ENCODE measurements around the gene MAPK8IP2. TPM values are rescaled to one million over a fixed set of nuclear protein-coding genes. Genes with fewer than 3 reads are reported as not detected.
A peak's percentile ranks its signal among the peaks of the same experiment; 100 is the strongest.

The MAPK8IP2 gene
- total and polyA plus RNA-seq, 2 experiments from 2014 or later = 0.42 to 1.7 TPM

DNA sequence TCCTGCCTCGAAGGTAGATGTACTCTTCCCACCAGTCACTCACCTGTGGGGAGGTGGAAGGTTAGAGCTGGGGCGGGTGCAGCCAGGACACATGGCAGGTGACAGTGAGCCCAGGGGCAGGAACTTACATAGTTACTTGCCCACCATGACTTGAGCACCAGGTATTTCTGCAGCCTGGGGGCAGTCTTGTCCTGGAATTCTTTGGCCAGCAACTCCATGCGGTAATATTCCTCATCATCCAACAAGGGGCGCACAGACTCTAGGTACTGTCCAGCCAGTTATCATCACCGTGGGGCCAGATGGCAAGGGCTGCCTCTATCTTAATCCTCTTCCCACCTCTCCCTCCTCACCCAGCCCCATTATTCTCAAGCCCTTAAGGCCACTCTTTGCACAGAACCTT, 24.5 kb upstream of the MAPK8IP2 start:
- Histone ChIP-seq H3K36me3 (peaks cover 15% of the 10 kb centered on the region), H3K9me3 (ENCODE audit: low read depth) (no peaks in the 10 kb centered on the region), H3K27me3 (no peaks in the 10 kb centered on the region), H3K4me1 (ENCODE audit: low read depth) (peaks cover 16% of the 10 kb centered on the region), H3K27ac (no peak overlapping the region), H3K4me3 (no peak overlapping the region)
- peak; percentile 60 to 68 for DNase-seq (ENCODE audit: low read depth in 1 of 2, low spot score in 1 of 2)
- TF ChIP-seq, protein P1, sequence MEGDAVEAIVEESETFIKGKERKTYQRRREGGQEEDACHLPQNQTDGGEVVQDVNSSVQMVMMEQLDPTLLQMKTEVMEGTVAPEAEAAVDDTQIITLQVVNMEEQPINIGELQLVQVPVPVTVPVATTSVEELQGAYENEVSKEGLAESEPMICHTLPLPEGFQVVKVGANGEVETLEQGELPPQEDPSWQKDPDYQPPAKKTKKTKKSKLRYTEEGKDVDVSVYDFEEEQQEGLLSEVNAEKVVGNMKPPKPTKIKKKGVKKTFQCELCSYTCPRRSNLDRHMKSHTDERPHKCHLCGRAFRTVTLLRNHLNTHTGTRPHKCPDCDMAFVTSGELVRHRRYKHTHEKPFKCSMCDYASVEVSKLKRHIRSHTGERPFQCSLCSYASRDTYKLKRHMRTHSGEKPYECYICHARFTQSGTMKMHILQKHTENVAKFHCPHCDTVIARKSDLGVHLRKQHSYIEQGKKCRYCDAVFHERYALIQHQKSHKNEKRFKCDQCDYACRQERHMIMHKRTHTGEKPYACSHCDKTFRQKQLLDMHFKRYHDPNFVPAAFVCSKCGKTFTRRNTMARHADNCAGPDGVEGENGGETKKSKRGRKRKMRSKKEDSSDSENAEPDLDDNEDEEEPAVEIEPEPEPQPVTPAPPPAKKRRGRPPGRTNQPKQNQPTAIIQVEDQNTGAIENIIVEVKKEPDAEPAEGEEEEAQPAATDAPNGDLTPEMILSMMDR (IDR thresholded peaks at IDR 0.05; ENCODE audit: low read depth, low read length) = peak; percentile 49

DNA sequence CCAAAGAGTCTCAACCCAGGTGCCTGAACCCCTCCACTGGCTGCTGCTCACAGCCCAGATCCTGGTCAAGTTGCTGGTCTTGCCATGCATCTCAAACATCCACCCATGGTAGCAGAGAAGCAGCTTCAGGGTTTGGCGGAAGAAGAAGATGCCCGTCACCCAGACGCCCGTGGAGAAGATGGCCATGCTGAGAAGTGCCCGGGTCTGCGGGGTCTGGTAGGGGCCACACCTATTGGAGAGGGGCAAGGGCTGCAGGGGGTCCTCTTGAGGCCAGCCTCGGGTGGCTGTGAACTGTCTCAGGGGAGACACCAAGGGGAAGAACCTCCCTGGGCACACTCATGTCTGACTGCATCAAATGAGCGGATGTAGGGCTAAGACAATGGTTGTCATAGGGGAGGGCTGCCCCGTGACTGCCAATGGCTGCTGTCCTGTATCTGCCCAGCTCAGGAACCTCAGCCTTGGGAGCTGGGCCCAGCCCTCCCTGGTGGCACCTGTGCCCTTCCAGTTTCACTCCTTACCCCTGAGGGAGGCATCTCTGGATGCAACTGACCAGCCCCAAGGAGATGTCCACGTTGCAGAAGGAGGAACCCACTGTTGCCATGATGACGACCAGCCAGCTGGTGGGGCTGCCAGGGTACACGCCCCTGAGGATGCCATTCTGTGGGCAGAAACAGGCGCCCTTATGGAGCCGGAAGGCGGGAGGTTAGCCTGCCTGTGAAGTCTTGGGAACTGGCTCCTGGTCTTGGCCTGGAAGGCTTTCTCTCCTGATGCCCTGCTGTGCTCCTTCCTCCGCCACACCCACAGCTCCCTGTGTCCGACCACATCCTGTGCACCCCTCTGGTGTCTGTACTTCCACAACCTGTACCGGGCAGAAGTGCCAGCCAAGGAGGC, 23.5 kb upstream of the MAPK8IP2 start:
- no peak overlapping the region for H3K4me3 ChIP-seq
- H3K27ac ChIP-seq = no peak overlapping the region
- H3K4me1 ChIP-seq (ENCODE audit: low read depth) = peaks cover 21% of the 10 kb centered on the region
- H3K36me3 ChIP-seq = peaks cover 7% of the 10 kb centered on the region
- no peak for DNase-seq (ENCODE audit: low read depth in 1 of 2, low spot score in 1 of 2)
- H3K27me3 ChIP-seq = no peaks in the 10 kb centered on the region
- TF ChIP-seq, protein P1 (IDR thresholded peaks at IDR 0.05; ENCODE audit: low read depth, low read length) = no peak
- no peaks in the 10 kb centered on the region for H3K9me3 ChIP-seq (ENCODE audit: low read depth)

DNA sequence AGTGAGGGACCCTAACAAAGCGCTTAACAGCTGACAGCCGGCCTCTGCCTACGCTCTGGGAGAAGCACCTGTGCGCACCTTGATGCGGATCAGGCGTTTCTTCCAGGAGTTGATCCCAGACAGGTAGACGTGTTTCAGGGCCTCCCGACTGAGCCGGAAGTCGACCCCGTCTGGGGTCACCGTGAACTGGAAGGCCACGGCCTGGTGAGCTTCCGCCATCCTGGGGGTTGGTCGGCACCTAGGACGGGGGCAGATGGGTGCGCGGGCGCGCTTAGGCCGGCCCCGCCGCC, 23.0 kb upstream of the MAPK8IP2 start:
- H3K27me3 ChIP-seq = no peaks in the 10 kb centered on the region
- H3K4me1 ChIP-seq (ENCODE audit: low read depth) = peaks cover 21% of the 10 kb centered on the region
- peaks cover 2% of the 10 kb centered on the region for H3K36me3 ChIP-seq
- H3K9me3 ChIP-seq (ENCODE audit: low read depth) = no peaks in the 10 kb centered on the region
- no peak for DNase-seq (ENCODE audit: low read depth in 1 of 2, low spot score in 1 of 2)
- TF ChIP-seq, protein P1 (IDR thresholded peaks at IDR 0.05; ENCODE audit: low read depth, low read length) = no peak
- H3K27ac ChIP-seq = no peak overlapping the region
- H3K4me3 ChIP-seq = no peak overlapping the region

DNA sequence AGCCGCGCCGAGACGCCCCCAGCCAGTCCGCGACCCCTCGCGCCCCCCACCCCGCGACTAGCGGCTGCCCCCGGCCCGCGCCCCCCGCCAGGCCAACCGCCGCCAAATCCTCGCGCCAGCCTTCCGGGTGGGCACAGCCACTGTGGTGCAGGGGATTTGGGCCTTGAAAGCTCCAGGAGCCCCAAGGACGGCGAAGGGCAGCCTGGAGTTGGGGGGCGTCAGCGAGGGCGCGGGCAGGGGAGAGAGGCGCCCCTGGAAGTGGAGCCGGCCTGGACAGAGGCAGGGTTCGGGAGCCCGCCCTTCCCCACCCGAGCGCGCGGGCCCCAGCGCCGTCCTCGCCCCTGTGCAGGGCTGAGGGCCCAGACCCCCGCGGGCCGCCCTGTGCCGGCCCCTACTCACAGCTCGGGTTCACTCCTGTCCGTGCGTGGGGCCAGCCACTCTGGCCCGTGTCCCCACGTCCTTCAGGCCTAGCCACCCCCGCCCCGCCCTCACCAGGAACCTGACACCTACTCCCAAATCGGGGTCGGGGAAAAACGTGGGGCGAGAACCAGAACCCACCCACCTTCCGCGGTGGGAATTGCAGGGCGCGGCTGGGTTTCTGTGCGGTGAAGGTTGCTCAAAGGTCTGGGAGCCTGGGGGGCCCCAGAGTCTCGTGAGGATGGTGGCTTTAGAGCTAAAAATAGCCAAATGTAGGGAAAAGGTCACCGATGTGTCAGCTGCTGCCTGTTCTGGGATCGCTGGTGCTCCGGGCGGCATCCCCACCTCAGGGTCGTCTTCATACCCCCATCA, 22.4 kb upstream of the MAPK8IP2 start, which contains the start of gene CPT1B:
Gene CPT1B, minus strand, starts transcription at position 441 of the 789 bp plus-strand sequence. CDS start 512 bp downstream, outside the sequence.
- TF ChIP-seq, protein P1 (IDR thresholded peaks at IDR 0.05; ENCODE audit: low read depth, low read length) = peak; percentile 13
- peaks cover 21% of the 10 kb centered on the region for H3K4me1 ChIP-seq (ENCODE audit: low read depth)
- H3K9me3 ChIP-seq (ENCODE audit: low read depth) = no peaks in the 10 kb centered on the region
- peak; percentile 42 to 53 for DNase-seq (ENCODE audit: low read depth in 1 of 2, low spot score in 1 of 2)
- H3K27ac ChIP-seq = peak within 1 kb of the TSS; percentile 93
- no peaks in the 10 kb centered on the region for H3K36me3 ChIP-seq
- no peaks in the 10 kb centered on the region for H3K27me3 ChIP-seq
- H3K4me3 ChIP-seq = no peak within 1 kb of the TSS

DNA sequence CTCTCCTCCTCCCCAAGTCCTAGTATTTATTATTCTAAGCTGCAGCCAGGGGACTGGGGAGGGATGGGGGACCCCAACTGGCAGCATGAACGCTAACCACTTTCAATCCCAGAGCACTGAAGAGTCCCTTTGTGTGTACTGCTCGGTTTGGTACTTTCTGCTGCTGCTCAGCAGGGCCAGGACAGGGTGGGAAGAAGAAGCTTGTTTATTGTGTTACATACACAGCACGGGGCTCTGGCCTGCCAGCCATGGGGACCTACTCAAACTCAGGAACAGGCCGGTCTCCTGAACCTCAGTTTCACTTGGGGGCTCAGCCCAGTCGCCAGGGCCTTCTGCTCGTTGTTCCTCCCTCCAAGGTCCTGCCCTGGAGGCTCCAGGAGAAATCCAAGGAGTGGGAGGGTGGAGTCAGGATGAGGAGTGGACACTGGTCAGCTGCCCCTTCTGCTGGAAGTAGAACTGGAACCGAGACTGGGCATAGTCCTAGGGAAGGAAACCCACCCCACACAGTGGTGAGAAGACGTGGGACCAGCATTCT, 21.8 kb upstream of the MAPK8IP2 start:
- H3K27ac ChIP-seq = peak overlapping the region; percentile 93
- no peak overlapping the region for H3K4me3 ChIP-seq
- no peaks in the 10 kb centered on the region for H3K27me3 ChIP-seq
- H3K9me3 ChIP-seq (ENCODE audit: low read depth) = no peaks in the 10 kb centered on the region
- TF ChIP-seq, protein P1 (IDR thresholded peaks at IDR 0.05; ENCODE audit: low read depth, low read length) = no peak
- no peak for DNase-seq (ENCODE audit: low read depth in 1 of 2, low spot score in 1 of 2)
- peaks cover 25% of the 10 kb centered on the region for H3K4me1 ChIP-seq (ENCODE audit: low read depth)
- H3K36me3 ChIP-seq = no peaks in the 10 kb centered on the region

All from cardiac muscle cell (in vitro differentiated cells and primary cell).